Thyroid gland (tissue), 4 donors: Measurements from ENCODE around the gene NAALAD2. TPM values are rescaled to one million over a fixed set of nuclear protein-coding genes. Genes with fewer than 3 reads are reported as not detected.

Experiments used
- DNase-seq, 2 donors: peaks; one replicate each; pipeline ENCODE4 v3.0.0-alpha.2; 2019
- H3K27ac ChIP-seq, 3 donors: fragments of 200-600 bp; sonication (generic); 1 replicate in 2 of 3; 2 replicates in 1 of 3; pipeline ENCODE4 v1.5.1; 2016 to 2019; ENCODE audit warnings: mild to moderate bottlenecking in 1 of 3, moderate library complexity in 1 of 3
- H3K27me3 ChIP-seq: fragments of 200-600 bp; sonication (generic); one replicate; pipeline ENCODE4 v1.5.1; 2019
- H3K36me3 ChIP-seq, 2 donors: fragments of 200-600 bp; sonication (generic); one replicate each; pipeline ENCODE4 v1.5.1; 2016 to 2019
- H3K4me1 ChIP-seq, 2 donors: fragments of 200-600 bp; sonication (generic); one replicate each; pipeline ENCODE4 v1.5.1; 2017 to 2019
- H3K4me3 ChIP-seq, 3 donors: fragments of 200-600 bp; sonication (generic); replicated peaks in 1 of 3; 1 replicate in 2 of 3; 2 replicates in 1 of 3; pipeline ENCODE4 v1.5.1; 2016; ENCODE audit warnings: mild to moderate bottlenecking in 1 of 3
- H3K9me3 ChIP-seq: fragments of 200-600 bp; sonication (generic); one replicate; pipeline ENCODE4 v1.5.1; 2017
- CTCF ChIP-seq, 6 experiments: fragments of 200-600 bp in 3 of 6; fragments of 450-650 bp in 3 of 6; sonication (generic) in 3 of 6; IDR thresholded peaks; one replicate each; pipeline ENCODE4 v1.5.1; 2016 to 2019; ENCODE audit warnings: antibody characterized with exemption in 6 of 6, mild to moderate bottlenecking in 2 of 6, inconsistent platforms in 1 of 6, moderate library complexity in 1 of 6
- POLR2A ChIP-seq, 2 donors: fragments of 450-650 bp; IDR thresholded peaks; one replicate each; pipeline ENCODE4 v1.6.1; 2017; ENCODE audit warnings: antibody characterized with exemption in 2 of 2, mild to moderate bottlenecking in 2 of 2, moderate library complexity in 1 of 2
- WGBS, 2 donors: methylation state at CpG; one replicate each; pipeline ENCODE4 v1.1.5; 2017; 5-methylcytosine and 5-hydroxymethylcytosine counted together
- intact Hi-C: fragments of 100-400 bp; cut with DNase I; formaldehyde crosslinking; loops from one replicate; pipeline ENCODE4 v1.15.1; 2023
- total RNA-seq, 4 donors: library from RNA; depleted of rRNA; stranded (reverse); fragments of >200 nt; gene quantifications; one replicate each; pipeline ENCODE4 v1.2.3, GENCODE V29; 2016

NAALAD2 gene
- total RNA-seq, 4 donors from 2014 or later = 1.1 to 4.3 (median 2.2) TPM

GRCh38 chr11:90220391-90220790 lies 85.9 kb downstream of the NAALAD2 start:
- WGBS, 2 donors = 85 to 86% methylated on average over 1 of the region's 1 CpG
- Histone ChIP-seq H3K4me1 (peaks cover 27 to 28% of the 10 kb centered on the region in 2 donors), H3K27ac (no peak overlapping the region), H3K36me3 (no peaks in the 10 kb centered on the region), H3K9me3 (no peaks in the 10 kb centered on the region), H3K27me3 (no peaks in the 10 kb centered on the region), H3K4me3 (no peak overlapping the region)
- intact Hi-C loops = no loop called here
- no peak for DNase-seq
- TF ChIP-seq CTCF (IDR thresholded peaks at IDR 0.05) = no peak
- TF ChIP-seq POLR2A (IDR thresholded peaks at IDR 0.05) = no peak

- Histone ChIP-seq H3K9me3 (no peaks in the 10 kb centered on the region), H3K27me3 (no peaks in the 10 kb centered on the region), H3K36me3 (no peaks in the 10 kb centered on the region), H3K4me1 (peaks cover 27 to 28% of the 10 kb centered on the region in 2 donors), H3K27ac (peak overlapping the region in 2 of 3 donors; percentile 90 to 98), H3K4me3 (peak overlapping the region; percentile 33 to 65 (median 51))
- no peak for DNase-seq
- WGBS, 2 donors = 11 to 15% methylated on average over 16 of the region's 16 CpGs
- intact Hi-C loops = no loop called here
- TF ChIP-seq CTCF (IDR thresholded peaks at IDR 0.05) = no peak
- TF ChIP-seq POLR2A (IDR thresholded peaks at IDR 0.05) = no peak
Observed at GRCh38 chr11:90221803-90222458, 87.5 kb downstream of the NAALAD2 start.

- Histone ChIP-seq H3K27me3 (no peaks in the 10 kb centered on the region), H3K36me3 (no peaks in the 10 kb centered on the region), H3K4me3 (peak within 1 kb of the TSS; percentile 33 to 65 (median 51)), H3K27ac (peak within 1 kb of the TSS; percentile 20 to 98 (median 90)), H3K9me3 (no peaks in the 10 kb centered on the region), H3K4me1 (peaks cover 27 to 28% of the 10 kb centered on the region in 2 donors)
- DNase-seq = peak; percentile 87 to 91
- 0% methylated on average over 37 to 46 of the region's 71 CpGs for WGBS, 2 donors
- TF ChIP-seq CTCF (IDR thresholded peaks at IDR 0.05) (no peak), POLR2A (IDR thresholded peaks at IDR 0.05) (peak; percentile 62 to 97)
- intact Hi-C loops = no loop called here
Observed at GRCh38 chr11:90222459-90223247, 88.2 kb downstream of the NAALAD2 start, which contains the start of gene CHORDC1. TSS of gene CHORDC1 (minus strand) at chr11:90223049. CDS start at chr11:90222954, 95 bp downstream.

GRCh38 chr11:90223248-90223585 lies 88.8 kb downstream of the NAALAD2 start:
- Histone ChIP-seq H3K4me3 (peak overlapping the region; percentile 11 to 65 (median 33)), H3K9me3 (no peaks in the 10 kb centered on the region), H3K27ac (peak overlapping the region; percentile 20 to 98 (median 90)), H3K4me1 (peaks cover 27 to 28% of the 10 kb centered on the region in 2 donors), H3K27me3 (no peaks in the 10 kb centered on the region), H3K36me3 (no peaks in the 10 kb centered on the region)
- 0% methylated on average over 12 of the region's 12 CpGs for WGBS, 2 donors
- TF ChIP-seq CTCF (IDR thresholded peaks at IDR 0.05) = no peak
- TF ChIP-seq POLR2A (IDR thresholded peaks at IDR 0.05) = no peak
- intact Hi-C loops = no loop called here
- DNase-seq = no peak

GRCh38 chr11:90228056-90228455 lies 93.6 kb downstream of the NAALAD2 start:
- H3K27ac ChIP-seq = no peak overlapping the region
- intact Hi-C loops = no loop called here
- H3K4me3 ChIP-seq = no peak overlapping the region
- DNase-seq = no peak
- H3K27me3 ChIP-seq = no peaks in the 10 kb centered on the region
- no peaks in the 10 kb centered on the region for H3K9me3 ChIP-seq
- TF ChIP-seq CTCF (IDR thresholded peaks at IDR 0.05) (no peak), POLR2A (IDR thresholded peaks at IDR 0.05) (no peak)
- no peaks in the 10 kb centered on the region for H3K36me3 ChIP-seq
- no peaks in the 10 kb centered on the region for H3K4me1 ChIP-seq
- WGBS, 2 donors = 83 to 96% methylated on average over 3 of the region's 3 CpGs
